Activated CD8-positive, alpha-beta memory T cell treated with anti-CD3 and anti-CD28 coated beads, Interleukin-2, amount 10 ng/mL, durations not matched to agents 7 days and 5 days (primary cell): ENCODE data around the gene LRP1B. TPM values are rescaled to one million over a fixed set of nuclear protein-coding genes. Genes with fewer than 3 reads are reported as not detected.

Experiments used
- ATAC-seq: fragments of 150-1000 bp; cut with Tn5 transposase; one replicate; pipeline ENCODE4 v1.10.0; 2021; ENCODE audit warnings: moderate library complexity
- CTCF ChIA-PET: fragments of 350-600 bp; sonication (Branson Sonifier 250); formaldehyde crosslinking; loops from one replicate; lab custom pipeline; 2021; ENCODE audit warnings: antibody characterized with exemption; lab: Charles Lee
- DNase-seq: peaks from one replicate; pipeline ENCODE4 v3.0.0-alpha.2; 2020
- H3K27ac Mint-ChIP-seq: one replicate; pipeline ENCODE4 v1.8.0; 2021; ENCODE audit warnings: mild to moderate bottlenecking, mixed read lengths
- H3K27me3 Mint-ChIP-seq: one replicate; pipeline ENCODE4 v1.8.0; 2021; ENCODE audit warnings: mixed read lengths
- H3K36me3 Mint-ChIP-seq: one replicate; pipeline ENCODE4 v1.8.0; 2021; ENCODE audit warnings: mild to moderate bottlenecking, mixed read lengths
- H3K4me1 Mint-ChIP-seq: one replicate; pipeline ENCODE4 v1.8.0; 2021; ENCODE audit warnings: mixed read lengths
- H3K4me3 Mint-ChIP-seq: one replicate; pipeline ENCODE4 v1.8.0; 2021; ENCODE audit warnings: mild to moderate bottlenecking, moderate library complexity, mixed read lengths
- H3K9me3 Mint-ChIP-seq: one replicate; pipeline ENCODE4 v1.8.0; 2022; ENCODE audit warnings: low read depth, mixed read lengths
- total RNA-seq, 2 experiments: library from RNA; stranded (reverse); gene quantifications; one replicate each; pipeline ENCODE4 v1.2.3, GENCODE V29; 2021

The LRP1B gene
- total RNA-seq, 2 experiments from 2014 or later = not detected

DNA sequence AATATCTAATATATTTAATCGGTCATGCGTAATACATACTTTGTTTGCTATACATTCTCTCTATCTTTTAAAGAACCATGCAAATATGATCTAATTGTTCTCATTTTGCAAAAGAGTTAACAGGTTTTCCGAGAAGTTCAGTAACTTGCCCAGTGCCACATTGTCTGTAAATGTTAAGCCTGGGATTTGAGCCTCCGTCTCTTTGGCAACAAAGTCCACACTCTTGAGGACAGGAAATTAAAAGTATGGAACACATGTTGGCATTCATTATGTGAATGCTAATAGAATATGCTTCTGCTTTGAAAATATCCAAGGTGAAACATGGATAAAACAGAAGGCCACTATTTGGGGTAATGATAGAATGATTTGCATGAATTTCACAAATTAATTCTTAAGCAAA lies 85.2 kb downstream of the LRP1B start:
- ATAC-seq = no peak
- CTCF ChIA-PET = no interaction called here
- Mint-ChIP-seq H3K9me3 (peaks cover 5% of the 10 kb centered on the region), H3K36me3 (no peaks in the 10 kb centered on the region), H3K4me3 (no peak overlapping the region), H3K27ac (no peak overlapping the region), H3K27me3 (no peaks in the 10 kb centered on the region), H3K4me1 (no peaks in the 10 kb centered on the region)
- no peak for DNase-seq

DNA sequence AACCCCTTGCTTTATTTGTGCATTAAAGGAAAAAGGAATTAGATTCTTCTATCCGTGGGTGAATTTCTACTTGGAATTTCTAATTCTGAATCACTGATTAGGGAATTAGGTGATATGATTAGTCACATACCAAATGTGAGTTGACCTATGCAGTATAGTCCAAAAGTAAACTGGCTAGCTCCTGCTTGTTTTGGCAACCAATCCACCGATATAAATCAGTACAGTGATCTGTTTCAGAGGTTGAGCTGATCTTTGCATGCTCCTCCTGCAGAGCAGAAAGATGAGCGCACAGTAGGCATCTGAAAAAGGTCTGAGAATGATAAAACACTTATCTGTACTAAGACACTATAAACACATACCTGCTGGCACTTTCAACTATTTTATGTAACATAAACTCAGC lies 86.6 kb downstream of the LRP1B start:
- H3K27ac Mint-ChIP-seq = no peak overlapping the region
- H3K4me3 Mint-ChIP-seq = no peak overlapping the region
- H3K4me1 Mint-ChIP-seq = no peaks in the 10 kb centered on the region
- CTCF ChIA-PET = no interaction called here
- H3K9me3 Mint-ChIP-seq = peaks cover 7% of the 10 kb centered on the region
- no peaks in the 10 kb centered on the region for H3K27me3 Mint-ChIP-seq
- DNase-seq (no peak), ATAC-seq (no peak)
- no peaks in the 10 kb centered on the region for H3K36me3 Mint-ChIP-seq

DNA sequence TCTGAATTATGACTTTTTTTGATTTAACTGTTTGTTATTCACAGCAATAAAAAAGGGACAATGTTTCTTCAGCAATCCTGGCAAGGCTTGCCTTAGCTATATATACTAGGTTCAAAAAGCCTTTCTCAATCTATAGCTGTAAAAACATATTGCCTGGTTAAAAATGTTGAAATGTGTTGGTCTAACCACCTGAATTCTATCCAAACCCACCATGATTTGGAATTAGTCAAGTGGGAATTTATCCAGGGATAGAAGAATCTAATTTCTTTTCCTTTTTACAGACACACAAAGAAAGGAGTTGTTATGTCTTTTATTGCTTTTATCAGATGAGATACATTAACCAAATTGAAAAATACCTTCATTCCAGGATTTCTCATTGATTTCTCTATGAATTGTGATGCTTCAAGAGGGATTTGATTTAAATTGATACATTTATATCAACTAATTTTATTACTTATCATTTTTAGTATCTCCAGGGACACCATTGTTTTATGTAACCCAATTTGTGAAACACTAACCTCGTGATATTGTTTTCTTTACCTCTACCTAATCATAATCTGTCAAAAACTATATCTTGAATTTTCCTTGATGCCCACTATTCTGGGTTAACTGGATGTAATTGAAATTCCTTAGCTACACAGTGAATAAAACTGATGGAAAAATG lies 88.1 kb downstream of the LRP1B start:
- H3K4me3 Mint-ChIP-seq = no peak overlapping the region

DNA sequence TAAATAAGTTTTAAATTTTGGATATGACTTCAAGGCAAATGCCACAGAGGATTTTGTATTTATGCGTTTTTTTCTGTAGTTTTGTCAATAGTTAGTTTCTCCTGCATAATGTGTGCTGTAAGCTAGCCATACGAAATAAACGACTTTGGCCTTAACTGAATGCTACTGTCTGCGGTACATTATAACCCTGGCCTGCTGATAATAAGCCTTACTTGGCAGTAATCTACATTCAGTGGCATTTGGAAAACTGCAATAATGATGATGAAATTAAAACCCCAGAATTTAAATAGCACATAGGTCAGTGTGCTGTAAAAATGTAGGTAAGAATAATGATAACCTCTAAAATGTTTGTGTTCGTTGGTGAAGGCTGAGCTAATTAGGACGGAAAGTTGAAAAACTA lies 88.8 kb downstream of the LRP1B start:
- no peaks in the 10 kb centered on the region for H3K36me3 Mint-ChIP-seq
- H3K4me1 Mint-ChIP-seq = no peaks in the 10 kb centered on the region
- ATAC-seq (no peak), DNase-seq (no peak)
- H3K27ac Mint-ChIP-seq = no peak overlapping the region
- H3K4me3 Mint-ChIP-seq = no peak overlapping the region
- H3K9me3 Mint-ChIP-seq = peaks cover 6% of the 10 kb centered on the region
- CTCF ChIA-PET = no interaction called here
- H3K27me3 Mint-ChIP-seq = no peaks in the 10 kb centered on the region

More for the DNA sequence above, 88.1 kb downstream of the LRP1B start:
- DNase-seq (no peak), ATAC-seq (no peak)
- H3K36me3 Mint-ChIP-seq = no peaks in the 10 kb centered on the region
- no peak overlapping the region for H3K27ac Mint-ChIP-seq
- no peaks in the 10 kb centered on the region for H3K27me3 Mint-ChIP-seq
- no peaks in the 10 kb centered on the region for H3K4me1 Mint-ChIP-seq
- H3K9me3 Mint-ChIP-seq = peaks cover 8% of the 10 kb centered on the region
- CTCF ChIA-PET = no interaction called here

DNA sequence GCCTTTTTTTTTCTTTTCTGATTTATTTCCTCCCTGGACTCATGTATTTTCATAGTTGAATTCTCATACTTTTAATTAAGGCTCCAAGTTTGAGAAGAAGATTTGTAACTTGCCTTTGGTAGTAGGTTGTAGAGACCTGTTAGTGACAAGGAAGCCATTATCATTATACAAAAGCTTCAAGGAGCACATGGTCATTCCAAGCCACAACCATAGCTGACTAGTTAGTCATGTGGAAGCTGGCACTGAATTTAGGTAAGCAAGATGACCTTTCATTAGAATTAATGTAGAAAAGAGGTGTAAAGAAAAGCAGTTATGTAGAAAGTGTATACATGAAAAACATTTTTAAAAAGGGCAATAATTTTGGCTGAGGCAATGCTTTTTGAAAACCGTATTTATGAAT lies 89.7 kb downstream of the LRP1B start:
- Mint-ChIP-seq H3K27me3 (no peaks in the 10 kb centered on the region), H3K27ac (no peak overlapping the region), H3K9me3 (peaks cover 5% of the 10 kb centered on the region), H3K4me3 (no peak overlapping the region), H3K4me1 (no peaks in the 10 kb centered on the region), H3K36me3 (no peaks in the 10 kb centered on the region)
- CTCF ChIA-PET = no interaction called here
- no peak for ATAC-seq
- DNase-seq = no peak

DNA sequence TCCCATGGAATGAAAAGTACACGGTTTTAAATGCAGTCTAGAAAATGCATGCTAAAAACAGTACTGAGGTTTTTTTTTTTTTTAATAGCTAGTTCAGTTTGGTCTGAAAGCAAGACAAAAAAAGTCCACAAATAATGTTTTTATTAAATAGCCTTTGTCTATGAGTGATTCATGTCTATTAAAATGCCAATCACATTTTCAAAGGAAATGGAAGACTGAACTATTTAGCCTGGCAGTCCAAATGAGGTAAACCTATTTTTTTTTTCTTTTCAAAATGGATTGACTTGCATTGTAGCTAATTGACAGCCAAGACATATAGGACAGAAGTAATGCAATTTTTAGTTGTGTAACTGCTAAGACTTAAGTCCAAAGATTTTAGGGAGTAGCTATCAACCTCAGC lies 90.3 kb downstream of the LRP1B start:
- Mint-ChIP-seq H3K4me3 (no peak overlapping the region), H3K9me3 (peaks cover 5% of the 10 kb centered on the region), H3K36me3 (no peaks in the 10 kb centered on the region), H3K27ac (no peak overlapping the region), H3K27me3 (no peaks in the 10 kb centered on the region), H3K4me1 (no peaks in the 10 kb centered on the region)
- DNase-seq (no peak), ATAC-seq (no peak)
- CTCF ChIA-PET = no interaction called here

DNA sequence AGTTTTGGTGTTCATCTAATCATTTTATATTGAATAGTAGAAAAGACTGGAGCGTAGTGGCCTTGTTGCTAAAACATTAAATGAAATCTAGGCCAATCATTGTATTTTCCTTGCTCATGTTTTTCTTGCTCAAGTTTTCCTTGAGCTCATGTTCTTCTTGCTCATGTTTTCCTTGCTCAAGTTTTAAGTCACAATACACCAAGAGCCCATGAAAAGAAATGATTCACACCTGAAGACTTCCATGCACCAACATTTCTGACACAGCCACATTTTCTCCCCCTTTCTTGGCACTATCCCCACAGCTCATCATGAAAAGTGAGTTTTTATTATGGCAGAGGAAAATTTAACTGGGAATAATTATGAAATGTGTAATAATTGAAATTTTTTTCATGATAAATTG lies 92.0 kb downstream of the LRP1B start:
- CTCF ChIA-PET = no interaction called here
- Mint-ChIP-seq H3K9me3 (peaks cover 5% of the 10 kb centered on the region), H3K4me1 (no peaks in the 10 kb centered on the region), H3K4me3 (no peak overlapping the region), H3K27me3 (no peaks in the 10 kb centered on the region), H3K27ac (no peak overlapping the region), H3K36me3 (no peaks in the 10 kb centered on the region)
- ATAC-seq = no peak
- DNase-seq = no peak

DNA sequence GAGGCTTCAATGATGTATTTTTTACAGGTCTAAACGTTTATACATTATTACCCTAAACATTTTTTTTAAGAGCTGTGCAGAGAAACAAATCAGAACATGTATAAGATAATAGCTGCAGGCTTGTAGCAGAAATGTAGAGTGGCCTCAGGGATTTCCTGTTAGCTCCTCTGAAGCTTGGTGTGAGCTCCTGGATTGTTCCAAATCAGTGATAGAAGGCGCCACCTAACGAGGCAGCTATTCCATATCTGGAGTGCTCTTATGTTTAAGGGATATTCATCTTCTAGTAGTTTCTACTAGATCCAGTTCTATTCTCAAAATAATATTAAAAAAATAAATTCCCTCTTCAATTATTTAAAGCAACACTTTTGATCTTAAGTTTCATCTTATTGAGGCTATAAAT lies 93.1 kb downstream of the LRP1B start:
- peaks cover 5% of the 10 kb centered on the region for H3K9me3 Mint-ChIP-seq
- no peak overlapping the region for H3K27ac Mint-ChIP-seq
- H3K36me3 Mint-ChIP-seq = no peaks in the 10 kb centered on the region
- H3K4me3 Mint-ChIP-seq = no peak overlapping the region
- no peaks in the 10 kb centered on the region for H3K27me3 Mint-ChIP-seq
- ATAC-seq (no peak), DNase-seq (no peak)
- H3K4me1 Mint-ChIP-seq = no peaks in the 10 kb centered on the region
- CTCF ChIA-PET = no interaction called here

DNA sequence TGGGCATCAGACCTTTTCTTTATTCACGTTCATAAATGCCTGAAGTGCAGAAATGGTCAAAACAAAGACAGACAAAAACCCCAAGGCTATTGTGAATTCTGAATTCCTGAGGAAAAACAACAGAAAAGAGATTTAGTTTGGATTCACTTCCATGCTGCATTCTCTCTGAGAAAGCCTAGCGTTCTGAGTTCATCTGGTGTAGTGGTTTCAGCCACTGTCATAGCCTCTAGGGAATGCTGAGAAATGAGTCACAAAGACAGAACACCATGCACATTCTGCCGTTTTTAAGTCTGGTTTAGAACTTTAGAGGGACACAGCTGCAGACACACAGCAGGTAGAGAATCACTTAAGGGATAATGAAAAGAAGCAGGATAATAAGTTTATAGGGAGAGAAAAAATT lies 93.8 kb downstream of the LRP1B start:
- DNase-seq (no peak), ATAC-seq (no peak)
- Mint-ChIP-seq H3K4me3 (no peak overlapping the region), H3K9me3 (peaks cover 5% of the 10 kb centered on the region), H3K36me3 (no peaks in the 10 kb centered on the region), H3K27ac (no peak overlapping the region), H3K27me3 (no peaks in the 10 kb centered on the region), H3K4me1 (no peaks in the 10 kb centered on the region)
- CTCF ChIA-PET = no interaction called here

DNA sequence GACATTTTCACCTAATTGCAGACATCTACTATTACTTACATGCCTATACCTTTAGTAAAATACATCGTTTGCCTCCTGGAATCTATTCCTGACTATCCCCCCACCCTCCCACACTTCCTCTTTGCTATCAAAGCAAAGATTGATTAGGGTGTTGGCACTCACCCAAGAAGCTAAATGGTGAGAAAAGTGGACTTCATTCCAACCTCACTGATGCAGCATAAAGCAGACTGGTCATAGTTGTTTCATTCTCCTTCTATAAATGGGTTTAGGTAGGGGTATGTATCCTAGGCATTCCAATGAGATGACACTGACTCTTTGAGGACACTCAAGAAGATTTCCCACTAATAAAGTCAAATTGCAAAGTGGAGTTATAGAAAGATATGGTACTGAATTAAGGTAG lies 97.4 kb downstream of the LRP1B start:
- no peaks in the 10 kb centered on the region for H3K4me1 Mint-ChIP-seq
- DNase-seq = no peak
- H3K9me3 Mint-ChIP-seq = no peaks in the 10 kb centered on the region
- CTCF ChIA-PET = no interaction called here
- no peaks in the 10 kb centered on the region for H3K27me3 Mint-ChIP-seq
- ATAC-seq = no peak
- H3K27ac Mint-ChIP-seq = no peak overlapping the region
- H3K4me3 Mint-ChIP-seq = no peak overlapping the region
- H3K36me3 Mint-ChIP-seq = no peaks in the 10 kb centered on the region

DNA sequence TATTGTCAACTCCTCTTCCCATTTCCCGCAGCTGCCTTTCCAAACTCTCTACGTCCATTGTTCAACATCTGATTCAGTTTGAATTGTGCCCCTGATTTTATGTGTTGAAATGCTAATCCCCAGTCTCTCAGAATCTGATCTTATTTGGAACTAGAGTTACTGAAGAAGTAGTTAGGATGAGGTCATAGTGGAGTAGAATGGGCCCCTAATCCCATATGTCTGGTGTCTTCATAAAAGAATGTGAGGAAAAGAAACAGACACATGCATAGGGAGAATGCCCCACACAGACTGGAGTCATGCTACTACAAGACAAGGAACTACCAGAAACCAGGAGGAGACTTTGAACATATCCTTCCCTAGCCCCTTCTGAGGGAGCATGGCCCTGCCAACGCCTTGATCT lies 99.2 kb downstream of the LRP1B start:
- ATAC-seq (no peak), DNase-seq (no peak)
- Mint-ChIP-seq H3K4me3 (no peak overlapping the region), H3K36me3 (no peaks in the 10 kb centered on the region), H3K4me1 (no peaks in the 10 kb centered on the region), H3K9me3 (no peaks in the 10 kb centered on the region), H3K27me3 (no peaks in the 10 kb centered on the region), H3K27ac (no peak overlapping the region)
- CTCF ChIA-PET = no interaction called here

DNA sequence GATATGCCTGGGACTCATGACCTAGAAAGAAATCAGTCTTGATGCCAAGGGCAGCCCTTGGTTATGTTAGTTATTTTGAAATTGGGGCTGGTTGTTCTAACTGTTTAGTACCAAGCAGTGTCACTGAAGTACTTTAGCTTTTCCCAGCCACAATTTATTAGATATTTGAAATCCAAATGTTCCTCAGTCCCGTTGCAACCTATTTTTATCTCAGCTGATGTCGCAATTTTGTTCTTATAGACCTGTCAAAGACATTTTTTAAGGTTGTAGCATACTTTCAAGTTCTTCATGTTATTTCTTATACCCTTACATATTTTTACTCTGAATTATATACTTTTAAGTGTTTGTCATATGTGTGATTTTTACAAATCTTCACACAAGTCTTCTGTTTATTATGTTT lies 100.1 kb downstream of the LRP1B start:
- Mint-ChIP-seq H3K27ac (no peak overlapping the region), H3K9me3 (no peaks in the 10 kb centered on the region), H3K36me3 (no peaks in the 10 kb centered on the region), H3K4me3 (no peak overlapping the region), H3K4me1 (no peaks in the 10 kb centered on the region), H3K27me3 (no peaks in the 10 kb centered on the region)
- CTCF ChIA-PET = no interaction called here
- DNase-seq (no peak), ATAC-seq (no peak)

DNA sequence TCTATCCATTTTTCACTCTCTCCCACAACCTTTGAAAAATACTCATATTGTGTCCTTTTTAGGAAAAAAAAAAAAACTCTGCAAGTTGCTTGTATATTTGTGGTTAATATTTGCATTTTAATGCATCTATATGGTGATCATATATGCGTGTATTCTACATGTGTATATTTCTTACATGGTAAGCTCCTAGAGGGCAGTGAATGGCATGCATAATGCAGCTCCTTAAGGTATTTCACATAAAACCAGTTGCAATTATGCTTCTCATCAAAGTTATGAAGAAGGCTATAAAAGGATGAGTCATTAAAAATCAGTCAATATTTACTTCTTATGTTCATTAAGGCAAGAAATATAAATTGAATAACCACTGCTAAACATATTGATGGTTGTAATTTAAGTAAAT lies 100.8 kb downstream of the LRP1B start:
- H3K36me3 Mint-ChIP-seq = no peaks in the 10 kb centered on the region
- H3K4me1 Mint-ChIP-seq = no peaks in the 10 kb centered on the region
- H3K9me3 Mint-ChIP-seq = no peaks in the 10 kb centered on the region
- no peak overlapping the region for H3K27ac Mint-ChIP-seq
- no peaks in the 10 kb centered on the region for H3K27me3 Mint-ChIP-seq
- ATAC-seq (no peak), DNase-seq (no peak)
- CTCF ChIA-PET = no interaction called here
- no peak overlapping the region for H3K4me3 Mint-ChIP-seq

DNA sequence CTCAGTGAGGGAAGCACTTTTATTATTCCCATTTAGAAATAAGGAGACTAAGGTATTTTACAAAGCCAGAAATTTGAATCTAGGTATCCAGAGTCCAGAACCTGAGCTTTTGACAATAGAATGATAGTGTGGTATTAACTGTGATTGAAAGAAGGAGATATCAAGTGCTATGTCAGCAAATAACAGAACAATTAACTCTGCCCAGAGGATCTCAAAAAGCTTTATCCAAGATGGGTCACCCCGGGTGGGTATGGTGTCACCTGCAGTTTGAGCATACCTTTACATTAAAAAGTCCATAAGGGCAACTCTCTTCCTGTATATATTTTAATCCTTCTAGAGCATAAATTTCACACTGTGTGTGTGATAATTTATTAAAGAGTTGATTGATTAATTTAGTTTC lies 105.4 kb downstream of the LRP1B start:
- Mint-ChIP-seq H3K4me3 (no peak overlapping the region), H3K4me1 (no peaks in the 10 kb centered on the region), H3K27me3 (no peaks in the 10 kb centered on the region), H3K9me3 (peaks cover 2% of the 10 kb centered on the region), H3K36me3 (no peaks in the 10 kb centered on the region), H3K27ac (no peak overlapping the region)
- no peak for ATAC-seq
- CTCF ChIA-PET = no interaction called here
- DNase-seq = no peak

DNA sequence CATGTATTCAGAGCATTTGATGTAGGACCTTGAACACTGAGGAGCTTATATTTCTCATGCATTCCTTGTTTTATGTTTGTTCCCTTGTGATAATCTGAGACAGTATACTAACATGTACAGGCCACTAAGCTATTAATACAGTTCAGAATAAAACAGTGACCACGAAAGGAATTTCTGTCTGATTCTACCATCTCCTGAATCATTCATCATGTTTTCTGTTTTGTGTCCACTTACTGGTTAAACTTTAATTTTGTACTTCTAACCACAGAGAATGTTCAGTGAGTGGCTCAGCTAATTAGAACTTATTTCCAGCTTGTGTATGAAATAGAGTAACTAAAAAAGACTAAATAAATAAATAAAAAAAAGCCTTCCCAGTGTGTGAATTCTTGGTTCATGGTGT lies 110.4 kb downstream of the LRP1B start:
- ATAC-seq = no peak
- no peak overlapping the region for H3K27ac Mint-ChIP-seq
- no peak overlapping the region for H3K4me3 Mint-ChIP-seq
- H3K9me3 Mint-ChIP-seq = peaks cover 8% of the 10 kb centered on the region
- H3K36me3 Mint-ChIP-seq = no peaks in the 10 kb centered on the region
- H3K4me1 Mint-ChIP-seq = no peaks in the 10 kb centered on the region
- DNase-seq = no peak
- no peaks in the 10 kb centered on the region for H3K27me3 Mint-ChIP-seq
- CTCF ChIA-PET = no interaction called here
